GM12878 (cell line): Measurements from ENCODE around the gene MAGT1. TPM values are rescaled to one million over a fixed set of nuclear protein-coding genes. Genes with fewer than 3 reads are reported as not detected.

Experiments
- ATAC-seq: fragments of 200-7000 bp; cut with Tn5 transposase; 3 replicates; pipeline ENCODE4 v1.9.1; 2020; ENCODE audit warnings: mild to moderate bottlenecking, moderate library complexity
- BruUV-seq: library from RNA; stranded (reverse); fragments of 400-500 nt; replicated peaks from 2 replicates; lab custom pipeline; 2021; lab: Mats Ljungman, UMichigan
- CTCF ChIA-PET: fragments of 300-600 bp; sonication (Branson Sonifier 250); formaldehyde crosslinking; extraction: SDS; loops from one replicate; lab custom pipeline; 2021; ENCODE audit warnings: inconsistent platforms; lab: Yijun Ruan, JAX
- POLR2A ChIA-PET: fragments of 350-600 bp; formaldehyde crosslinking; extraction: SDS; loops from one replicate; lab custom pipeline; 2021; ENCODE audit warnings: inconsistent platforms; lab: Charles Lee
- RAD21 ChIA-PET: fragments of 300-600 bp; sonication (Branson Sonifier 250); formaldehyde crosslinking; loops from one replicate; lab custom pipeline; 2023; ENCODE audit warnings: antibody characterized with exemption; ENCODE audit not compliant: unreplicated experiment; lab: Charles Lee
- SMC1A ChIA-PET: fragments of 300-600 bp; sonication (Branson Sonifier 250); formaldehyde crosslinking; loops from one replicate; lab custom pipeline; 2023; ENCODE audit not compliant: unreplicated experiment, uncharacterized antibody; lab: Charles Lee
- DNase-seq: peaks from one replicate; pipeline ENCODE4 v3.0.0-alpha.2; 2011; ENCODE audit warnings: low read depth, low spot score
- FAIRE-seq: peaks from 3 replicates; lab custom pipeline; 2011; peaks lifted over from hg19 to GRCh38; lab: Jason Lieb, UNC
- H2AFZ ChIP-seq: 2 replicates; pipeline ENCODE4 v1.6.0; 2011; ENCODE audit warnings: low read depth, low read length, control low read depth; ENCODE audit not compliant: control insufficient read depth
- H3K27ac ChIP-seq: 2 replicates; pipeline ENCODE4 v1.5.1; 2011; ENCODE audit warnings: control low read depth; ENCODE audit not compliant: control insufficient read depth, insufficient read depth
- H3K27me3 ChIP-seq, 2 experiments: replicated peaks in 1 of 2; 2 replicates each; pipeline versions ENCODE4 v1.6.0 to v1.6.1; 2011; ENCODE audit warnings: low read length in 1 of 2; ENCODE audit not compliant: control insufficient read depth in 2 of 2, insufficient read depth in 2 of 2
- H3K36me3 ChIP-seq, 2 experiments: 2 replicates each; pipeline ENCODE4 v1.5.1; 2011; ENCODE audit warnings: low read length in 1 of 2; ENCODE audit not compliant: control insufficient read depth in 2 of 2, insufficient read depth in 2 of 2
- H3K4me1 ChIP-seq: 2 replicates; pipeline ENCODE4 v1.6.1; 2011; ENCODE audit warnings: mild to moderate bottlenecking, low read length, moderate library complexity, mixed read lengths; ENCODE audit not compliant: control insufficient read depth, insufficient read depth
- H3K4me2 ChIP-seq: 2 replicates; pipeline ENCODE4 v1.6.0; 2011; ENCODE audit warnings: control low read depth; ENCODE audit not compliant: control insufficient read depth, insufficient read depth
- H3K4me3 ChIP-seq: fragments of 200-600 bp; sonication (generic); 2 replicates; pipeline ENCODE4 v1.5.1; 2016
- H3K79me2 ChIP-seq: 2 replicates; pipeline ENCODE4 v1.6.0; 2011; ENCODE audit warnings: low read length; ENCODE audit not compliant: control insufficient read depth, insufficient read depth
- H3K9ac ChIP-seq: 2 replicates; pipeline ENCODE4 v1.8.0; 2011; ENCODE audit warnings: low read length, control low read depth, mixed read lengths; ENCODE audit not compliant: control insufficient read depth, insufficient read depth
- H3K9me3 ChIP-seq: replicated peaks from 3 replicates; pipeline ENCODE4 v1.5.1; 2011; ENCODE audit warnings: mild to moderate bottlenecking, low read length; ENCODE audit not compliant: control insufficient read depth, insufficient read depth
- H4K20me1 ChIP-seq: 2 replicates; pipeline ENCODE4 v1.6.0; 2011; ENCODE audit not compliant: control insufficient read depth, insufficient read depth
- ATF7 ChIP-seq: fragments of 450-650 bp; IDR thresholded peaks from 2 replicates; pipeline ENCODE4 v1.6.1; 2016; ENCODE audit warnings: low read depth, mild to moderate bottlenecking
- CBX5 ChIP-seq: sonication (generic); IDR thresholded peaks from 2 replicates; pipeline ENCODE4 v1.6.1; 2016; ENCODE audit warnings: low read depth, moderate library complexity, mild to moderate bottlenecking, inconsistent platforms
- CREB1 ChIP-seq: IDR thresholded peaks from 2 replicates; pipeline ENCODE4 v1.6.1; 2012; ENCODE audit warnings: low read depth, mild to moderate bottlenecking, inconsistent platforms
- ETV6 ChIP-seq, 2 experiments: fragments of 450-650 bp in 1 of 2; IDR thresholded peaks in 1 of 2; conservative IDR thresholded peaks in 1 of 2; 2 replicates each; pipeline ENCODE4 v1.6.1; 2014; ENCODE audit warnings: antibody characterized with exemption in 1 of 2, borderline replicate concordance in 1 of 2, low read depth in 1 of 2, mild to moderate bottlenecking in 1 of 2, moderate library complexity in 1 of 2
- EZH2 ChIP-seq: IDR thresholded peaks from 2 replicates; pipeline ENCODE4 v1.6.1; 2012; ENCODE audit warnings: low read depth, mild to moderate bottlenecking, control low read depth, inconsistent platforms, low read length, borderline replicate concordance; ENCODE audit not compliant: control insufficient read depth
- KAT2A ChIP-seq: conservative IDR thresholded peaks from 2 replicates; pipeline ENCODE4 v1.6.1; 2011; ENCODE audit warnings: low read depth, low read length; ENCODE audit not compliant: control insufficient read depth
- MEF2B ChIP-seq: fragments of 450-650 bp; IDR thresholded peaks from 2 replicates; pipeline ENCODE4 v1.6.1; 2018; ENCODE audit warnings: mild to moderate bottlenecking, moderate library complexity; ENCODE audit not compliant: partially characterized antibody, poor library complexity, severe bottlenecking
- NBN ChIP-seq: fragments of 450-650 bp; IDR thresholded peaks from 2 replicates; pipeline ENCODE4 v1.6.1; 2016
- PAX8 ChIP-seq: fragments of 450-650 bp; IDR thresholded peaks from 2 replicates; pipeline ENCODE4 v1.6.1; 2017; ENCODE audit warnings: mild to moderate bottlenecking, moderate library complexity
- SMARCA5 ChIP-seq: fragments of 450-650 bp; IDR thresholded peaks from 2 replicates; pipeline ENCODE4 v1.6.1; 2017; ENCODE audit warnings: mild to moderate bottlenecking
- STAT3 ChIP-seq: IDR thresholded peaks from 2 replicates; pipeline ENCODE4 v1.6.1; 2011; ENCODE audit warnings: low read depth, low read length, improper control_type of control experiment
- TAF1 ChIP-seq: IDR thresholded peaks from 2 replicates; pipeline ENCODE4 v1.6.1; 2011; ENCODE audit warnings: mild to moderate bottlenecking, low read depth, low read length, borderline replicate concordance
- WRNIP1 ChIP-seq: IDR thresholded peaks from 2 replicates; pipeline ENCODE4 v1.6.1; 2011; ENCODE audit warnings: low read depth, low read length, improper control_type of control experiment, borderline replicate concordance
- ZBTB11 ChIP-seq: fragments of 450-650 bp; formaldehyde crosslinking; IDR thresholded peaks from 2 replicates; pipeline ENCODE4 v1.5.0; 2022; ENCODE audit warnings: mild to moderate bottlenecking, missing genetic modification characterization
- ZNF217 ChIP-seq: fragments of 450-650 bp; IDR thresholded peaks from 2 replicates; pipeline ENCODE4 v1.6.1; 2017; ENCODE audit warnings: antibody characterized with exemption, mild to moderate bottlenecking
- ZNF592 ChIP-seq: fragments of 450-650 bp; IDR thresholded peaks from 2 replicates; pipeline ENCODE4 v1.6.1; 2017; ENCODE audit warnings: mild to moderate bottlenecking, moderate library complexity
- WGBS: methylation state at CpG from one replicate; pipeline ENCODE4 v1.1.6; 2016; ENCODE audit warnings: low lambda C conversion rate; ENCODE audit not compliant: insufficient replicate concordance, insufficient coverage; ENCODE audit errors: missing lambda C conversion rate; 5-methylcytosine and 5-hydroxymethylcytosine counted together
- in situ Hi-C: fragments of 300-500 bp; cut with MboI; formaldehyde crosslinking; loops from 9 replicates; pipeline ENCODE4 v1.14.3; 2018; ENCODE audit warnings: mixed read lengths
- intact Hi-C: fragments of 100-400 bp; cut with micrococcal nuclease; formaldehyde crosslinking; loops from one replicate; pipeline ENCODE4 v1.14.2; 2022; ENCODE audit not compliant: unreplicated experiment
- polyA plus RNA-seq, 11 experiments: library from polyadenylated mRNA; depleted of rRNA in 4 of 11; unstranded in 6 of 11; stranded (reverse) in 5 of 11; fragments of >200 nt; fragmentation: Nextera tagmentation in 4 of 11; fragmentation: Illumina TruSeq in 1 of 11; extraction: Ambion mirVana in 4 of 11; extraction: Trizol in 1 of 11; gene quantifications; 1 replicate in 1 of 11; 2 replicates in 10 of 11; pipeline versions ENCODE4 v1.2.1 to v1.2.3, GENCODE V29; 2011 to 2016; ENCODE audit warnings: inconsistent platforms in 2 of 11, missing spikeins in 2 of 11, low read depth in 1 of 11
- total RNA-seq, 4 experiments: library from RNA; depleted of rRNA in 3 of 4; stranded (reverse); fragments of >200 nt in 3 of 4; fragmentation: Illumina TruSeq in 1 of 4; extraction: Trizol in 1 of 4; gene quantifications; 2 replicates each; pipeline versions ENCODE4 v1.2.1 to v1.2.3, GENCODE V29; 2013 to 2021

Gene MAGT1
- total and polyA plus RNA-seq, 10 of the 15 experiments (the other 5 are each of a cell fraction or from before 2014, with no cell fraction given): 28.0 to 59.1 (median 47.9) TPM

GRCh38 chrX:77935886-77936285, 40.7 kb upstream of the MAGT1 start (continued):
- TF ChIP-seq ZNF592: no peak
- no peak for TF ChIP-seq WRNIP1
- no peak for TF ChIP-seq CBX5

GRCh38 chrX:77930581-77930980, 35.3 kb upstream of the MAGT1 start:
- H3K27ac ChIP-seq: no peak overlapping the region
- ChIA-PET POLR2A (no interaction called here), SMC1A (interaction anchor here (1.3 to 1.8 kb wide), 2 partner anchors 19 to 35 kb away, joined by 3 to 8 read pairs; partner anchors contain the start of gene MAGT1), RAD21 (interaction anchor here (0.6 to 1.5 kb wide), 2 partner anchors 20 to 26 kb away, joined by 3 to 7 read pairs; partner anchors contain the start of gene ATP7A), CTCF (interaction anchor here (0.8 to 1.2 kb wide), 2 partner anchors 10 to 186 kb away, joined by 3 read pairs; no protein-coding TSS in a partner anchor)
- no peaks in the 10 kb centered on the region for H3K79me2 ChIP-seq
- 6% methylated on average over 1 of the region's 1 CpG for WGBS
- ATAC-seq (0 out of 3 replicates have a peak, but pooled peaks have one; percentile 31), FAIRE-seq (no peak), DNase-seq (no peak)
- no peaks in the 10 kb centered on the region for H3K27me3 ChIP-seq
- H3K9me3 ChIP-seq: no peaks in the 10 kb centered on the region
- no TSS peak for BruUV-seq
- H2AFZ ChIP-seq: no peak overlapping the region
- H3K4me2 ChIP-seq: no peak overlapping the region
- no peaks in the 10 kb centered on the region for H4K20me1 ChIP-seq
- no peaks in the 10 kb centered on the region for H3K4me1 ChIP-seq
- H3K4me3 ChIP-seq: no peak overlapping the region
- intact Hi-C loops: no loop called here
- no peaks in the 10 kb centered on the region for H3K36me3 ChIP-seq
- H3K9ac ChIP-seq: no peak overlapping the region
- in situ Hi-C loops: no loop called here
- TF ChIP-seq ZNF217 (no peak), ETV6 (conservative IDR thresholded peaks at IDR 0.05 in 1 of 2, IDR thresholded peaks at IDR 0.05 in 1 of 2; ENCODE audit: borderline replicate concordance in 1 of 2, low read depth in 1 of 2) (no peak), TAF1 (no peak), KAT2A (no peak), ZBTB11 (CRISPR knock-in tag) (no peak), STAT3 (no peak), MEF2B (no peak), EZH2 (no peak), PAX8 (no peak), NBN (no peak), SMARCA5 (no peak), CREB1 (no peak), ATF7 (no peak)
